Measurements from ENCODE around the gene MAPRE3. TPM values are rescaled to one million over a fixed set of nuclear protein-coding genes. Genes with fewer than 3 reads are reported as not detected.

Gene MAPRE3
- total and polyA plus RNA-seq, 9 of the 15 experiments (the other 6 are each of a cell fraction or from before 2014, with no cell fraction given): 0.70 to 43.2 (median 12.6) TPM

GRCh38 chr2:26970244-26970927, at the start of gene MAPRE3 (continued):
- TF ChIP-seq ZNF639 (CRISPR knock-in tag; conservative IDR thresholded peaks at IDR 0.05 in 1 of 2, IDR thresholded peaks at IDR 0.05 in 1 of 2) (peak in 1 of 2 experiments; percentile 81; a peak in 2 of 4 replicates), PCBP1 (IDR thresholded peaks at IDR 0.05; ENCODE audit: low read depth, low read length, poor library complexity, severe bottlenecking) (peak; percentile 84), MEIS2 (IDR thresholded peaks at IDR 0.05; ENCODE audit: partially characterized antibody) (peak; percentile 61), ZNF23 (CRISPR knock-in tag; IDR thresholded peaks at IDR 0.05) (no peak), TFAP4 (CRISPR knock-in tag; IDR thresholded peaks at IDR 0.05; ENCODE audit: borderline replicate concordance) (0 out of 2 replicates have a peak, but pooled peaks have one; percentile 23), TGIF2 (CRISPR knock-in tag; IDR thresholded peaks at IDR 0.05) (no peak), ZBTB2 (IDR thresholded peaks at IDR 0.05) (0 out of 2 replicates have a peak, but pooled peaks have one; percentile 21), ZNF511 (CRISPR knock-in tag; IDR thresholded peaks at IDR 0.05) (peak; percentile 18; the same call in 1 of the 2 replicates), NEUROD1 (IDR thresholded peaks at IDR 0.05; ENCODE audit: borderline replicate concordance, low read depth, low read length, partially characterized antibody) (no peak), CSDE1 (IDR thresholded peaks at IDR 0.05) (peak in 1 of 2 experiments; percentile 96; a peak in 2 of 4 replicates), NONO (IDR thresholded peaks at IDR 0.05; ENCODE audit: low read depth in 2 of 2, low read length in 1 of 2) (0 out of 4 replicates have a peak, but pooled peaks of 1 of the 2 experiments have one; percentile 27), UBTF (IDR thresholded peaks at IDR 0.05; ENCODE audit: borderline replicate concordance in 1 of 2, low read depth in 2 of 2, low read length in 2 of 2) (0 out of 4 replicates have a peak, but pooled peaks have one; percentile 18 to 43), TOE1 (IDR thresholded peaks at IDR 0.05; ENCODE audit: borderline replicate concordance) (no peak), TOE1 (CRISPR knock-in tag; IDR thresholded peaks at IDR 0.05; ENCODE audit: borderline replicate concordance, low read depth) (no peak), HNRNPL (IDR thresholded peaks at IDR 0.05; ENCODE audit: low read depth, low read length) (no peak), ATF1 (CRISPR knock-in tag; IDR thresholded peaks at IDR 0.05) (no peak), ATF1 (tag; IDR thresholded peaks at IDR 0.05) (0 out of 2 replicates have a peak, but pooled peaks have one; percentile 15), NCOA1 (IDR thresholded peaks at IDR 0.05; ENCODE audit: low read depth) (no peak), GABPA (tag; conservative IDR thresholded peaks at IDR 0.05; ENCODE audit: low read depth) (no peak), NELFE (IDR thresholded peaks at IDR 0.05; ENCODE audit: insufficient read depth, insufficient read length) (no peak)

Data from K562 (cell line).